Measurements from ENCODE around the gene DUSP3.

DNA sequence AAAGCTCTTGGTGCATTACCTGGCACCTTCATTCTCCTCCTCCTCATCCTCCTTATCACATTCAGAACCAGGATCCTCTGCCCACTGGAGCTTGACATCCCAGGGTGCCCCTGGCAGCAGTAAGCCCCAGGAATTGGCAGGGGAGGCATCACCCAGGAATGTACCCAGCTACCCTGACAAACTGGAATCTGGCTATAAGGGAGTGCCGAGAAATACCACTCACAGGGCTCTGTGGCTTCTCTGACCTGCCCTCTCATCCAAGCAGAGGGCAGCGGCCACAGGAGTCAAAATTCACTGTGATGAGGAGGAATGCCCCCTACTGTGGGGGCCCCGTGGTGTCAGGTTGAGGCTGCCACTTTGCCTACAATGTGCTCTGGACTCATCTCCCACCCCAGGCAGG lies 34.6 kb upstream of the DUSP3 start:
- TF ChIP-seq GATA2 (IDR thresholded peaks at IDR 0.05; ENCODE audit: low read depth, low read length): no peak
- TF ChIP-seq GATA3 (IDR thresholded peaks at IDR 0.05; ENCODE audit: low read depth, low read length): no peak
